Measurements from ENCODE around the gene KIF9.

GRCh38 chr3:47299381-47300318, 17.1 kb upstream of the KIF9 start:
- no peak for TF ChIP-seq POLR2AphosphoS5 (IDR thresholded peaks at IDR 0.05; ENCODE audit: insufficient read depth in 1 of 2, low read depth in 1 of 2)
- TF ChIP-seq POLR2A (IDR thresholded peaks at IDR 0.05): no peak
- TF ChIP-seq CTCF (IDR thresholded peaks at IDR 0.05): no peak

All from vagina (tissue), 2 donors.